ENCODE measurements around the gene WAC.

The WAC gene

GRCh38 chr10:28669227-28670173 lies 136.6 kb downstream of the WAC start:
- no peak for ATAC-seq

Data from activated CD4-positive, CD25-positive, alpha-beta regulatory T cell treated with anti-CD3 and anti-CD28 coated beads, Interleukin-2, amount 50 U/mL, for 24 hours (primary cell).